Stimulated activated CD4-positive, alpha-beta T cell treated with anti-CD3 and anti-CD28 coated beads, Interleukin-4, amount 100 ng/mL, for 4 hours (primary cell): ENCODE results near the gene CROCC2.

Experiments used
- DNase-seq, 2 experiments: peaks; one replicate each; pipeline ENCODE4 v3.0.0-alpha.2; 2020

Gene CROCC2

DNA sequence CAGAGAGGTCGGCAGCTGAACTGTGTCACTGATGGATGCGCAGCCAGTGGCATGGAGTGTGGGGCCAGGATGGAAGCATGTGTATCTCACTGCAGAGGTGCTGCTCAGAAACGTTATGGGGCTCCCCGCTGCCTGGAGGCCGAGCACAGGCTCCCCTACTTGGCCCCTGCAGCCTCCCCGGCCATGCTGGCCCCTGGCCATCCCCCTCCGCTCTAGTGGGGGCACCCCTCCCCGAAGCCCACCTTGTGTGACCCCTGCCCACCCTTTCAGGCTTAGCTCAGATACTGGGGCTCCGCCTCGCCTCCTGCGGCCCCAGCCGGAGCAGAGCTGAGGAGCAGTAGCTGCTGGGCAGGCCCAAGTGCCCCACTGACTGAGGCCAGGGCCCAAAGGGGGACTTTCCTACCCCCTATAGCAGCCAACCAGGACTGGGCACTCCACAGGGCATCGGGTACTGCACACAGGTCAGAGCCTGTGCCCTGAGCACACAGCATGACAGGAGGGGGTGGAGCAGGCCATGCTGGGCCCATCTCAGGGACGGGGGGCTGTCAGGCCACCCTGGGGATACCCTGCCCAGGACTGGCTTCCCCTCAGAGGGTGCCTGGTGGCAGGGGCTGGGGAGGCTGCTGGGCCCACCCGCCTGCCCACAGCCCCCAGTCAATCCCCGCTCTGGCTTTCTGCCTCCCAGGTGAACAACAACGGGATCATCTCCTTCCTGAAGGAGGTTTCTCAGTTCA is 123.6 kb downstream of the CROCC2 start:
- no peak for DNase-seq

DNA sequence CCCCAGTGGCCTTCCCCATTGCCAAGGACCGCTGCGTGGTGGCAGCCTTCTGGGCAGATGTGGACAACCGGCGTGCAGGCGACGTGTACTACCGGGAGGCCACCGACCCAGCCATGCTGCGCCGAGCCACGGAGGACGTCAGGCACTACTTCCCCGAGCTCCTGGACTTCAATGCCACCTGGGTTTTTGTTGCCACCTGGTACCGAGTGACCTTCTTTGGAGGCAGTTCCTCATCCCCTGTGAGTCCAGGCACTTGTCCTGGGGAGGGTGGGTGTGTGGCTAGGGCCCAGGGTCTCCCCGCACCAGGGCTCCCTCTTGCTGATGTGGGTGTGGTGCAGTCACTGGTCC is 124.2 kb downstream of the CROCC2 start:
- no peak for DNase-seq

DNA sequence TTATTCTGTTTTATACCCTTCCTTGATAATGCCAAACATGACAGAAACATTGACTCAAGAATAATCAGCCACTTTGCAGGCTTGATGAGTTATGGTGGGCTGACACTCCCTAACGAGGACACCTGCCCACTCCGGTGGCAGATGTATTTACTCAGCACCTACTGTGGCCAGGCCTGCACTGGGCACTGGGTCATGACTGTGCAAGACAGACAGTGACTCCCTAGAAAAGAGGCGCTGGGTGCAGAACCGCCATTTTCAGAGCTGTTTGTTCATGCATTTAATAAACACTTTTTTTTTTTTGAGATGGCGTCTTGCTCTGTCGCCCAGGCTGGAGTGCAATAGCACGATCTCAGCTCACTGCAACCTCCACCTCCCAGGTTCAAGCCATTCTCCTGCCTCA is 124.7 kb downstream of the CROCC2 start:
- DNase-seq, result no peak

DNA sequence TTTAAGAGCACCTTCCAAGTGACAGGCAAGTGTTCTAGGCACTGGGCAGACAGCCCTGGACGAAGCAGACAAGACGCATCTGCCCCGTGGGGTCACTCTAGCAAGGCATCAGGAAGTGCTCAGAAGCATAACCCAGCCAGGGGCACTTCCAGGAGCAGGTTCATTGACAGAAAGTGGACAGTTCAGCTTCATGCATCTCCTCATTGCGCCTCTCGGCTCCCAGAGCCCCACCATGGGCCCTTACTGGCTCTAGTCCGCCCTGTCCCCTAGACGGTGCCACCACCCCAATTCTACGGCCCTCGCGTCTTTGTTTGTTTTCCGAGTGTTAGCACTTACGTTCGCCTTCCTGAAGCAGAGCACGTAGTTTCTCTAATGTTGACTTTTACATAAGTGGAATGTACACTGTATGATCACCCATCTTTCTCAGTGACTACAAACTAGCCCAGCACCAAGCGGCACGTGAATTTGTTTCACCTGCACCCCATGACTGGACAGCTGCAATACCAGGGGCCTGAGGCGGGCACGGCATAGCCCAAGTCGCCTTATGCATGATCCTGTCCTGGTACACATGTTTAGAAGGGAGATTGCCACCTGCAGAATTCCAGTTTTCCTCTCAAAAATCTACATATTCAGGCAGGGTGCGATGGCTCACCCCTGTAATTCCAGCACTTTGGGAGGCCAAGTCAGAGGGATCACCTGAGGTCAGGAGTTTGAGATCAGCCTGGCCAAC is 125.5 kb downstream of the CROCC2 start:
- DNase-seq, result no peak

DNA sequence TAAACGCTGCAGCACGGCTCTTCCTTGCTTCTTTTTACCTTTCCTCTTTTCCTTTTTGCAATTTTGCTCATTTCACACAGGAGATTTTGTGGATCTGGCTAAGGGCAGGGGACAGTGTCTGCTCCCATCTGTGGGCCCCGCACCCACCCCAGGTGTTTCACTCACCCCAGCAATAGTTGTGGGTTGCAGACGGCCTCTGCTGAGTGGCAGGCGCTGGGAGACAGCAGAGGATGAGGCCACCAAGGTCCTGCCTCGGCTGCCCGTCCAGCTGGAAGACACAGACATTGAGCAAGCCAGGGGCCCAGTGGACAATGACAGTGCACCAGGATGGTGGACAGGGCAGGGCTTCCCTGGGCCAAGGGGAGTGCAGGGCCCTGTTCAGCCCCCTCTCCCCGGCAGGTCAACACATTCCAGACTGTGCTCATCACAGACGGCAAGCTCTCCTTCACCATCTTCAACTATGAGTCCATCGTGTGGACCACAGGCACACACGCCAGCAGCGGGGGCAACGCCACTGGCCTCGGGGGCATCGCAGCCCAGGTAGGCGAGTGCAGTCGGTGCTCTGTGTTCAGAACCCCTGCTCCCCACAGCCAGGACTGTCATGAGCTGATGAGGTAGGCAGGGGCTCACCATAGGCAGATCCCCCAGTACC is 127.3 kb downstream of the CROCC2 start:
- DNase-seq, result no peak

DNA sequence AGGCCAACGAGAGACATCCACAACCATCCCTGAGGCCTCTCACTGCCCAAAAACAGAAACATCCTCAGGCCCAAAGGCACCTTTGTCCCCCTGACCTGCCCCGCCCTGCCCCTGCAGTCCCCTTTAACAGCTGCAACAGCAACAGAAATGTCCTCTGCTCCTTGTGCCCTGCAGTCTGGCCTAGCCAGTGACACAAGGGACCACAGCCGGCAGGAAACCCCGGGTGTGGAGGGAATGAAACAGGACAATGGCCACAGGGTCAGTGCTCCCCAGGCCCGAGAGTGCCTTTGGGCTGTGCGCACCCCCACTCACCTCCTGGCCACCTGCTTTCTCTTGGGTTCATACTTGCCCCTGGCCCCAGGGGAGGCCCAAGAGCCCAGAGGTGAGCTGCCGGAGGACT is 127.9 kb downstream of the CROCC2 start:
- no peak for DNase-seq

DNA sequence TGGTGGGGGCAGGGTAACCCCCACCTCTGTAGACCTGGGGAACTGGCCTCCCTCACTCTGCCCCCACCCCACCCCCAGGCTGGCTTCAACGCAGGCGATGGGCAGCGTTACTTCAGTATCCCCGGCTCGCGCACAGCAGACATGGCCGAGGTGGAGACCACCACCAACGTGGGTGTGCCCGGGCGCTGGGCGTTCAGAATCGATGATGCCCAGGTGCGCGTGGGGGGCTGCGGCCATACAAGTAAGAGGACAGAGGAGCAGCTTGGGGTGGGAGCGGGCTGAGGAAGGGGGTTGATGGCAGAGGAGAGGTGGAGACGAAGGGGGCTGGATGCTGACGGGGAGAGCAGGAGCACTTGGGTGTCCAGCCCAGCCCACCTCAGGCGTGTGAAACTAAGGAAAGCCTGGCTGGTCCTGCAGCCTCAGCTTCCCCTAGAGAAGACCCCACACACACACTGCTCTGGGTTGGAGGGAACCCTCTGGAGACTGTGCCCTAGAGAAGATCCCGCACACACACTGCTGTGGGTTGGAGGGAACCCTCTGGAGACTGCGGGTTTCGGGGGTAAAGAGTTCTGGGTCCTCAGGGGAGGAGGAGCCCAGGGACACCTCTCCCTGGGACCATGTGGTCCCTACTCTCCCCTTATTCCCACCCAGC is 128.5 kb downstream of the CROCC2 start:
- no peak for DNase-seq

DNA sequence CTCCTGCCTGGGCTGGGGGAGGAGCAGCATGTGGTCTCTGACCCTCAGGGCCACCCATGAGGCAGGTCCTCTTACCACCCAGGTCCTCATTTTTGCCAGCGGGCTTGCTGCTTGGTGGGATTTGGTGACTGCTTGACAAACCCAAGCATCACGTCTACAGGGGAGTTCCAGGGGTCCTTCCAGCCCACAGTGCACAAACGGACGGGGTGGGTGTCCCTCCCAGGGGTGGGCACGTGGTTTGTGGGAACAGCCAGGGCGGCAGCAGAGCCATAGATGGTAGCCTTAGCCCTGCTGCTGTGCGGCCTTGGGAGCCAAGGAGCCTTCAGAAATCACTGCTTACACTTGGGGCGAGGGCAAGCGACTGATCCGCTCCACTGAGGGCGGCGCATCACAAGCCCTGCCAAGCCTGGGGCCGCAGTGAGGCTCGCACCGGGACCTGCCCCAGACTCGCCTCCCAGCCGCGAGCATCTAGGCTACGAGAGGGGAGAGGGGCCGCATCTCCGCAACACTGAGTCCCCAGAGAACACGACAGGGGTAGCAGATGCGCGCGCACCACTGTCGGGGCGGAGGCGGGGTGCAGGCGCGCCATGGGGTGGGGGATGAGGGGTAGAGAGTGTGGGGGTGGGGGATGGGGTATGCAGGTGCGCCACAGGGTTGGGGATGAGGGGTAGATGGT is 129.1 kb downstream of the CROCC2 start:
- peak in 1 of 2 experiments; percentile 38 for DNase-seq

DNA sequence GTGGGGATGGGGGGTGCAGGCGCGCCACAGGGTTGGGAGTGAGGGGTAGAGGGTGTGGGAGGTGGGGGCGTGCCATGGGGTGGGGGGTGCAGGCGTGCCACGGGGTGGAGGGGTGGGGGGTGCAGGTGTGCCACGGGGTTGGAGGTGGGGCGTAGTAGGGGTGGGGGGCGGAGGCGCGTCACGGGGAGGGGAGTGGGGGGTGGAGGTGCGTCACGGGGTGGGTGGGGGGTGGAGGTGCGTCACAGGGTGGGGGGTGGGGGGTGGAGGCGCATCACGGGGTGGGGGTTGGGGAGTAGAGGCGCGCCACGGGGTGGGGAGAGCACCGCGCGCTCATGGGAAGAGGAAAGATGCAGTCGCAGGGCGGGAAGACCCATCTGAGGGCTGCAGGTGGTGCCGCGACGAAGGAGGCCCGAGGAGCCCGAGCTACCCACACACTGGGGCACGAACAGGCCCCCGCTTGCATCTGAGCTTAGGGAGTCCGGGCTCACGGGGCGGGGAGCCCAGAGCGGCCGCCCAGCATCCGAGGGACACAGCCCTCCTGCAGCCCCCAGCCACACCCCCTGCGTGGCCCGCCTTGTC is 129.8 kb downstream of the CROCC2 start:
- DNase-seq, result peak in 1 of 2 experiments; percentile 32

DNA sequence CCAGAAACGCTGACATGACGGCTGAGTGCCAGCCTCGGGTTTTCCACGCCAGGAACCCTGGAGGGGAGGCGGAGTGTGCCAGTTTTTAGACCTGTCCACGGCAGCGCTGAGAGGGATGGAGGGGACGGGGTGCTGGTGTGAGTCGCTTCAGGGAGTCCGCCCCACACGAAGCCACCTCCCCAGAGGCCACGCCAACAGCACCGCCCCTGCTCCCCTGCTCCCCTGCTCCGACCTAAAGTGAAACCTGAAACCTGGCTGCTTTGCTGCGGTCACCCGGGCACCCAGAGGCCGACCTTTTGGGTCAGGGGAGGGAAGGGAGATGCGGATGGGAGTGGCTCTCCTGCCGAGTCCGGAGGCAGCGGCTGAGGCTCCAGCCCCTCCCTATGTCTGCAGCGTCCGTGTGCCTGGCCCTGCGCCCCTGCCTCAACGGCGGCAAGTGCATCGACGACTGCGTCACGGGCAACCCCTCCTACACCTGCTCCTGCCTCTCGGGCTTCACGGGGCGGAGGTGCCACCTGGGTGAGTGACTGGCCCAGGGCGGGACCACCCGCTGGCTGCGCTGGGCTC is 130.3 kb downstream of the CROCC2 start:
- peak; percentile 21 to 45 for DNase-seq

DNA sequence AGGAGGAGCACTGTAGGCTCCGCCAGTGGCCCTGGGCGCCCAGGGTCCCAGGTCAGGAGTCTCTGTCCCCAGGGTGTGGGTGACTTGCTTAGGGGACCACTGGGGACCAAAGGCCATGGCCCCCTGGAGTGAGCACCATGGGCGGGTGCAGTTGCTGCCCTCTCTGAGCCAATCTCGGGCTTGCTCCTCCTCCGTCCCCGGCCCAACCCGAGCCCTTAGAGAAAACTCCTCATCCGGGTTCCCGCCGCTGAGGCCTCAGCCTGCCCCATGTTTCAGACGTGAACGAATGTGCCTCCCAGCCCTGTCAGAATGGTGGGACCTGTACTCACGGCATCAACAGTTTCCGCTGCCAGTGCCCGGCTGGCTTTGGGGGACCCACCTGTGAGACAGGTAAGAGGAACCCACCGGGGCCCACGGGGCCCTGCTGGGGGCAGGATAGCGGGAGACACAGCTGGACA is 130.9 kb downstream of the CROCC2 start:
- no peak for DNase-seq

DNA sequence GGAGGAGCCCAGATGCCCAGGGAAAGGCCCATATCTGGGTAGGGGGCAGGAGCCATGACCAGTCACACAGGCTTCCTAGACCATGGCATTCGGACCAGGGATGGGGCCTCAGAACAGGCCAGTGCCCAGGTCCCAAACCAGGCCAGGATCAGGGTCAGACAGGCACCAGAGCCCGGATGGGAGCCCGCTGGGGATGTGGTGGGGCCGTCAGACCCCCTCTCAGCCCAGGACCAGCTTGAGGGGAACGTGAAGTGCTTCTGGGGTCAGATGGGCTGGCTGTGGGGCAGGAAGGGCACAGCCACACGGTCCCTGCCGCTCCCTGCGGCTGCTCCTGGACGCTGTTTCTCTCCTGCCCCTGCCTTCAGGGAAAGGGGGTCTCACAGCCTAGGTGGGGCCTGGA is 131.4 kb downstream of the CROCC2 start:
- no peak for DNase-seq

DNA sequence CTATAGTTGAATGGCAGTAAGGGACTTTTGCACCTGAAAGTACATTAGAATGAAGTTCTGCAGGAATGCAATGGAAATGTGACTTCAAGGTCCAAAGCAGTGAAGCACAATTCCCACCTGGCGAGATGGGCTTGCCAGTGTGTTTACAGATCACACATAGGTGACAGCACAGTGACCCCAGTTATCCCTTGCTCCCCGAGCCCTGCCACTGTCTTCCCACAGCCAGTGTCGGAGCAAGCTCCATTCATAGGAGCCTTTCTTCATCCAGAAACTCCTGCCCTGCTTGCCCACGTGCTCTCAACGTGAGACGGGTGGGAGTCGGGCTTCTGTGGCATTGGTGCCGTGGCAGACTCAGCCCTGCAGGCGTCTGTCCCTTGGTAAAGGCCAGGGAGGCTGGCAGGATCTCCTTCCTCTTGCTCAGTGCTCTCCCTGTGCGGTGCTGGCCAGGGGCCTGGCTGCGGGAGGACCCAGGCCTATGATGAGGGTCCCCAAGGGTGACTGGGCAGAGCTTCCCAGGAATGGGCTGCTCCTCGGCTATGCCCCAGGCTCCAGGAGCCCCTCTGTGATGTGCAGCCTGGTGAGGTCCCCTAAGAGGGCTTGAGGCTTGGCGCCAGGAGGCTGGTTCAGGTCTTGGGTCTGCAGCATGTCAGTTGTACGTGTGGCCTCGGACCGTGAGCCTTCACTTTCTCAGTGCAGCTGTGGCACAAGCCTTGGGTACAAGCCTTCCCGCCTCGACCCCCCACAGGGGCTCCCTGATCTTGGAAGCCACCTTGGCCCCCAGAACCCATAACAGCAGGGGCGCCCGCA is 132.4 kb downstream of the CROCC2 start:
- DNase-seq, result no peak

DNA sequence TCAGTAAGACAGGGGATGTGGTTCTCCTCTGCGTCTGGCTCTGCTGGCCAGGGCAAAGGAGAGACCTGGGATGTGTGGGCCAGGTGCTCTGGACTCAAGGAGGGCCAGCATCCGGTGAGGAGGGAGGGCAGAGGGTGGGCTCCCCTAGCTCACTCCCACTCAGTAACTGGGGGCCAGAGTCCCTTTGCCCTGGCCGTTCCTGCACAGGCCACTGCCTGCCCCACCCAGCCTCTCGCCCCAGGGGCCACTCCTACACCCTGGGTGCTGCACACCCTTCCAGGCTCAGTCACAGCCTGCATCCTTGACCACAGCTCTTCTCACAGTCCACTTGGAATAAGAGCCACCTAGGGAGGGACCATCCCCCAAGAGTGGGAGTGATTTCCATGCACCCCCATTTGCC is 133.3 kb downstream of the CROCC2 start:
- DNase-seq, result no peak

DNA sequence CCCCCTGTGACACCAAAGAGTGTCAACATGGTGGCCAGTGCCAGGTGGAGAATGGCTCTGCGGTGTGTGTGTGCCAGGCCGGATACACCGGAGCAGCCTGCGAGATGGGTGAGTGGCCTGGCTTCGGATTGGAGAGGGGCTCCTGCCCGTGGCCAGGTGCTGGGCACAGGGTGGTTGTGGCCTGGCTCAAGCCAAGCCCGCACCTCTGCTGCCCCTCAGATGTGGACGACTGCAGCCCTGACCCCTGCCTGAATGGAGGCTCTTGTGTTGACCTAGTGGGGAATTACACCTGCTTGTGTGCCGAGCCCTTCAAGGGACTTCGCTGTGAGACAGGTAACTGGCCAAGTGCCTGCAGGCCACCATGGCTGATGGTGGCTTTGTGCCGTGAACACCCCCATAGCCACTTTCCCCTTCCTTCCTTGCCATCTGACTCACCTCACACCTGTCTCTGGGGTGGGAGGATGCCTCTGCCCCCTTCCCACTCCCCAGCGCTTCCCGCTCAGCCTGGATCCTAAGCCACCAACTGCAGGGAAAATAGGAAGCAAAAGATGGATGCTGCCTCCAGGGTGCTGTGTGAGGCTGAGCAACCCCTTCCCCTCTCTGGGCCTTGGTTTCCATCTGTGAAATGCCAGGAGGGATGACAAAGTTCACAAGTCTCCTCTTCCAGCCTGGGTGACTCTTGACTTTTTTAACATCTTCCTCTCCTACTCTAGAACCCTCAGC is 134.1 kb downstream of the CROCC2 start:
- DNase-seq, result no peak

DNA sequence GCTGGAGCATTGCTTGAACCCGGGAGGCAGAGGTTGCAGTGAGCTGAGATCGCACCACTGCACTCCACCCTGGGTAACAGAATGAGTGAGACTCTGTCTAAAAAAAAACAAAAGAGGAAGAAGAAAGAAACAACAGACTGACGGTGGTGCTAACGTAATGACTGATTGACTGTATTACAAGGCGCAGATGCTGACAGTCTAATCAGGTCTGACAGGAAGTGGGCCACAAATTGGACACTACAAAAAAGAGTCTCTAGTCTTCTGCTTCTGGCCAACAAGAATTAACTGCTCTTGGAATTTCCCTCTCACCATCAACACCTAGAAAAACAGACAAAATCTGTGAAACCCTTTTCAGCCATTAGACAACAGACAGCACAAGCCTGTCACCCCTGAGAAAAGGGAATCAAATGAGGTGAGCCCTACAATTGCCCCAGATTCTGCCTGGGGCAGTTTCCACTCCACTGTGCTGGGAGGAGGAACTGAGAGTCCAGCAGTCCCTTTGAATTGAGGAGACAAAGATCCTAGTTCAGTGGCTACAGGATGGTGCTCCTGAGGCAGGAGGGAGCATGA is 135.5 kb downstream of the CROCC2 start:
- DNase-seq, result no peak
